ENCODE results near the gene OLFML2A. TPM values are rescaled to one million over a fixed set of nuclear protein-coding genes. Genes with fewer than 3 reads are reported as not detected.
"Not testable (repeated sequence)": the region's sequence is repeated elsewhere in the genome, so short reads cannot be mapped to it uniquely, and the experiment has no call there.

OLFML2A gene
- total RNA-seq: 10 to 100 TPM in 4 of 9 donors, 1 to 10 TPM in 5; 4.8 to 21.4 (median 9.9) TPM
- 1 to 10 TPM; 1.7 to 3.4 (median 2.9) TPM for polyA plus RNA-seq
- long read RNA-seq, donor 1: 0 reads
- long read RNA-seq, donor 2, full-length matches to known transcripts: 1 of 1 reads
- long read RNA-seq, donor 2, partial matches to known transcripts: 0 of 1 reads
- long read RNA-seq, donor 2, other reads (novel, unspliced or antisense): 0 of 1 reads
- long read RNA-seq, donor 3: 0 reads
- long read RNA-seq, donor 4: 0 reads
- long read RNA-seq, donor 5, partial matches to known transcripts: 0 of 4 reads
- long read RNA-seq, donor 5, other reads (novel, unspliced or antisense): 4 of 4 reads
- long read RNA-seq, donor 6, partial matches to known transcripts: 0 of 1 reads
- long read RNA-seq, donor 6, other reads (novel, unspliced or antisense): 1 of 1 reads
- long read RNA-seq, donor 7: 0 reads
- long read RNA-seq, donor 8: 0 reads
- long read RNA-seq, donor 9: 0 reads
- long read RNA-seq, donor 10: 0 reads

DNA sequence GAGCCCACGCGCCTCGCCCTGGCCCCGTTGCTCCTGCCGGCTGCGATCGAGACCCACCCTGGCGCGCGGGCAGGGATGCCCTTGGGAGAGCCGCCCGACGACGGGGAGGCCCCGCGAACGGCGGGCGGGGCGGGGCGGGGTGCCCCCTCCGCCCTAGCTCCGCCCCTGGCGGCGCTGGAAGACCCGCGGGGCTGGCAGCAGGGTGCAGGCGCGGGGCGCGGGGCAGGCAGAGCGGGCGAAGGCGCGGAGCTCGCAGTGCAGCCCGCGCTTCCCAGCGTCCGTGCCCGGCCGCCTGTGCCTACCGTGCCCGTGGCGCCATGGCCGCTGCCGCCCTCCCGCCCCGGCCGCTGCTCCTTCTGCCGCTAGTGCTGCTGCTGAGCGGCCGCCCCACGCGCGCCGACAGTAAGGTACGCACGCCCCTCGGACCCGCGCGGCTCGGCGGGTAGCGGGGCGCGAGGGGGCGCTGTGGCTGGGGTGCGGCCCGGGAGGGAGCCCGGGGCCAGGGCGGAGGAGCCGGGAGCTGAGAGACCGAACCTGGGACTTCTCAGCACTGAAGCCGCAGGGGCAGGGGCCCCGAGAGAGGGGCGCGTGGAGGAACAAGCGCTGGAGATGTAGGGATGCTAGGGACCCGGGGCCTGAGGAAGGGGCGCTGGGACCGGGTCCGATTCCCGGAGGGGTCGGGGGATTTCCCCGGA is at the start of gene OLFML2A:
Gene OLFML2A, plus strand, starts transcription at position 180 of the 695 bp plus-strand sequence. Its CDS starts 138 bp downstream, at position 318.
- peak within 1 kb of the TSS in 2 of 4 donors; percentile 26 to 58 for H3K4me3 ChIP-seq
- intact Hi-C loops (cut with DNase I): loop anchor here (10.0 kb wide), 1 partner anchor 598 kb away; no protein-coding TSS in a partner anchor
- H3K9me3 ChIP-seq (replicated peaks in 1 of 3): no peaks in the 10 kb centered on the region
- peak within 1 kb of the TSS in 1 of 5 donors; percentile 46 for H3K27ac ChIP-seq
- no peaks in the 10 kb centered on the region for H3K36me3 ChIP-seq (replicated peaks in 1 of 2)
- H3K27me3 ChIP-seq: peaks cover 12% of the 10 kb centered on the region
- WGBS, 4 donors: 2% methylated on average over 86 to 87 of the region's 87 CpGs; no CpG with 5 or more reads in 2 of the 4 donors
- TF ChIP-seq POLR2A (IDR thresholded peaks at IDR 0.05): peak in 1 of 2 donors; percentile 8
- TF ChIP-seq, protein P1, sequence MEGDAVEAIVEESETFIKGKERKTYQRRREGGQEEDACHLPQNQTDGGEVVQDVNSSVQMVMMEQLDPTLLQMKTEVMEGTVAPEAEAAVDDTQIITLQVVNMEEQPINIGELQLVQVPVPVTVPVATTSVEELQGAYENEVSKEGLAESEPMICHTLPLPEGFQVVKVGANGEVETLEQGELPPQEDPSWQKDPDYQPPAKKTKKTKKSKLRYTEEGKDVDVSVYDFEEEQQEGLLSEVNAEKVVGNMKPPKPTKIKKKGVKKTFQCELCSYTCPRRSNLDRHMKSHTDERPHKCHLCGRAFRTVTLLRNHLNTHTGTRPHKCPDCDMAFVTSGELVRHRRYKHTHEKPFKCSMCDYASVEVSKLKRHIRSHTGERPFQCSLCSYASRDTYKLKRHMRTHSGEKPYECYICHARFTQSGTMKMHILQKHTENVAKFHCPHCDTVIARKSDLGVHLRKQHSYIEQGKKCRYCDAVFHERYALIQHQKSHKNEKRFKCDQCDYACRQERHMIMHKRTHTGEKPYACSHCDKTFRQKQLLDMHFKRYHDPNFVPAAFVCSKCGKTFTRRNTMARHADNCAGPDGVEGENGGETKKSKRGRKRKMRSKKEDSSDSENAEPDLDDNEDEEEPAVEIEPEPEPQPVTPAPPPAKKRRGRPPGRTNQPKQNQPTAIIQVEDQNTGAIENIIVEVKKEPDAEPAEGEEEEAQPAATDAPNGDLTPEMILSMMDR (IDR thresholded peaks at IDR 0.05): peak in 3 of 6 experiments; percentile 25 to 30 (median 30)
- DNase-seq: peak in 4 of 7 donors; percentile 14 to 27 (median 22)
- peaks cover 10% of the 10 kb centered on the region in 2 donors for H3K4me1 ChIP-seq (replicated peaks in 1 of 2)

DNA sequence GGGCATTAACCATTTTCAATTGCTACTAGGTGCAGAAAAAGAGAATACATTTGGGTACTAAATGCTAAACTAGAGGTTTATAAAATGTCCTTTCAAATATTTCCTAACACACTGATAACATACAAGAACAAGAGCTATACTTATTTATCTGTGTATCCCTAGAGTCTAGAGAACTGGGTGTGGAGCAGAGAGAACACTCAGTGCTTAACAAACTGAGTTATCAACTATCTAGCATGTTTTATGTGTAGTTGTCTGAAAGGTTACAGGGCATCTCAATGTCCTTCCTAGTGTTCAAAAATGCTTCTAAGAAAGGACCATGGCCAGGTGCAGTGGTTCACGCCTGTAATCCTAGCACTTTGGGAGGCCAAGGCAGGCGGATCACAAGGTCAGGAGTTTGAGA is 46.2 kb upstream of the OLFML2A start:
- intact Hi-C loops (cut with DNase I): no loop called here
- 95 to 100% (median 96%) methylated on average over 2 of the region's 2 CpGs; no CpG with 5 or more reads in 1 of the 4 donors for WGBS, 4 donors
- TF ChIP-seq POLR2A (IDR thresholded peaks at IDR 0.05): no peak
- TF ChIP-seq, protein P1 (IDR thresholded peaks at IDR 0.05): no peak

DNA sequence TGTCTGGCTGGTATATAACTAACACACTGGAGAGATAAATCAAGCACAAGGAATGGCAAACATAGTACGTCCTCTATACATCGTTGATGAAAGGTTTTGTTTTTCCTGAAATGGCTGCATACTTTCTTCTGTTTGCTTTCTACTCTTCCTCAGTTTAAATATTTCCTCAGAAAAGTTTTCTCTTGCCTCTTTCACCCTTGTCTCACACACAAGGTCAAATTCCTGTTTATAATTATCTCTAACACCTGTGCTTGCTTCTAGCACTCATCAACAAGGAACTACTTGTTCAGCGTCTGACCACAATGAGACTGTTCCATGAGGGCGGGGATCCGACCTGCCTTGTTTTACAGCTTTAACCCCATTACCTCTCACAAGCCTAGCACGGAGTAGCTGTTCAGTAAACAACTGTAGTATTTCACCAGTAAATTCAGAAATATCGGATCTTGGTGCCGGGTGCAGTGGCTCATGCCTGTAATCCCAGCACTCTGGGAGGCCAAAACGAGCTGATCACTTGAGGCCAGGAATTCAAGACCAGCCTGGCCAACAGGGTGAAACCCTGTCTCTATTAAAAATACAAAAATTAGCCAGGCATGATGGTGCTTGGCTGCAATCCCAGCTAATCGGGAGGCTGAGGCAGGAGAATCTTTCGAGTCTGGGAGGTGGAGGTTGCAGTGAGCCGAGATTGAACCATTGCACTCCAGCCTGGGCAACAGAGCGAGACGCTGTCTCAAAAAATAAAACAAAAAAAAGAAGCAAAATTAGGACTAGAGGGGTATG is 42.8 kb upstream of the OLFML2A start:
- DNase-seq: no peak
- H3K4me1 ChIP-seq (replicated peaks in 1 of 2): no peaks in the 10 kb centered on the region
- H3K27ac ChIP-seq: no peak overlapping the region
- intact Hi-C loops (cut with DNase I): no loop called here
- 83 to 90% (median 85%) methylated on average over 14 of the region's 14 CpGs for WGBS, 4 donors
- no peak for TF ChIP-seq POLR2A (IDR thresholded peaks at IDR 0.05)
- TF ChIP-seq, protein P1 (IDR thresholded peaks at IDR 0.05): no peak
- H3K36me3 ChIP-seq (replicated peaks in 1 of 2): no peaks in the 10 kb centered on the region
- no peak overlapping the region for H3K4me3 ChIP-seq
- H3K27me3 ChIP-seq: no peaks in the 10 kb centered on the region
- H3K9me3 ChIP-seq (replicated peaks in 1 of 3): no peaks in the 10 kb centered on the region

More for the DNA sequence above, 46.2 kb upstream of the OLFML2A start:
- H3K27ac ChIP-seq: no peak overlapping the region
- H3K4me3 ChIP-seq: no peak overlapping the region
- no peaks in the 10 kb centered on the region for H3K4me1 ChIP-seq (replicated peaks in 1 of 2)
- H3K9me3 ChIP-seq (replicated peaks in 1 of 3): no peaks in the 10 kb centered on the region
- DNase-seq: no peak
- H3K36me3 ChIP-seq (replicated peaks in 1 of 2): no peaks in the 10 kb centered on the region
- H3K27me3 ChIP-seq: no peaks in the 10 kb centered on the region

DNA sequence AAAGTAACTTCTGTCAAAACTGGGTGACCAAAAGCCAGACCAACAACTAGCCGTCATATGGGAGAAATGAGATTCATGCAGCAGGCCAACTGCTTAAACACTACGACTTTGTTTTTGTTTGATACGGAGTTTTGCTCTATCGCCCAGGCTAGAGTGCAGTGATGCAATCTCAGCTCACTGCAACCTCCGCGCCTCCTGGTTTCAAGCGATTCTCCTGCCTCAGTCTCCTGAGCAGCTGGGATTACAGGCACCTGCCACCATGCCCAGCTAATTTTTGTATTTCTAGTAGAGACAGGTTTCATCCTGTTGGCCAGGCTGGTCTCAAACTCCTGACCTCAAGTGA is 42.2 kb upstream of the OLFML2A start:
- H3K36me3 ChIP-seq (replicated peaks in 1 of 2); DNase-seq; H3K27me3 ChIP-seq; intact Hi-C loops (cut with DNase I); H3K9me3 ChIP-seq (replicated peaks in 1 of 3); H3K4me3 ChIP-seq; H3K4me1 ChIP-seq (replicated peaks in 1 of 2); H3K27ac ChIP-seq: not testable (repeated sequence)
- 93 to 95% (median 94%) methylated on average over 7 of the region's 7 CpGs for WGBS, 4 donors
